BJ (cell line): ENCODE results near the gene EXOC6B. TPM values are rescaled to one million over a fixed set of nuclear protein-coding genes. Genes with fewer than 3 reads are reported as not detected.

ENCODE experiments used
- CTCF ChIA-PET: fragments of 350-600 bp; formaldehyde crosslinking; extraction: SDS; loops from one replicate; lab custom pipeline; 2021; ENCODE audit warnings: antibody characterized with exemption, inconsistent platforms; lab: Yijun Ruan, JAX
- POLR2A ChIA-PET: fragments of 300-600 bp; sonication (Branson Sonifier 250); formaldehyde crosslinking; extraction: SDS; loops from one replicate; lab custom pipeline; 2021; ENCODE audit warnings: antibody characterized with exemption; lab: Charles Lee
- DNase-seq: peaks from one replicate; pipeline ENCODE4 v3.0.0-alpha.2; 2011; ENCODE audit warnings: low read depth
- H3K27me3 ChIP-seq: 2 replicates; pipeline ENCODE4 v1.6.0; 2011; ENCODE audit warnings: low read length; ENCODE audit not compliant: control insufficient read depth, insufficient read depth
- H3K36me3 ChIP-seq: 2 replicates; pipeline ENCODE4 v1.5.1; 2011; ENCODE audit warnings: low read length; ENCODE audit not compliant: control insufficient read depth, insufficient read depth
- H3K4me3 ChIP-seq: 2 replicates; pipeline ENCODE4 v1.5.1; 2011; ENCODE audit warnings: low read depth, mild to moderate bottlenecking, control low read depth, low read length
- polyA minus RNA-seq: library from RNA; depleted of rRNA, polyadenylated mRNA; stranded (reverse); fragments of >200 nt; gene quantifications from 2 replicates; pipeline ENCODE4 v1.2.3, GENCODE V29; 2011; rRNA and poly(A)+ RNA removed
- polyA plus RNA-seq: library from polyadenylated mRNA; depleted of rRNA; stranded (reverse); fragments of >200 nt; gene quantifications from 2 replicates; pipeline ENCODE4 v1.2.3, GENCODE V29; 2011; rRNA removed
- TF ChIP-seq, protein P1 (sequence below): IDR thresholded peaks from 2 replicates; pipeline ENCODE4 v1.5.1; 2011; ENCODE audit warnings: low read depth, mild to moderate bottlenecking, control low read depth, inconsistent platforms, low read length, moderate library complexity; ENCODE audit not compliant: insufficient read depth

The EXOC6B gene
- polyA plus RNA-seq (15.5 and 19.5 TPM in 2 replicates), polyA minus RNA-seq (26.1 and 44.4 TPM in 2 replicates)

DNA sequence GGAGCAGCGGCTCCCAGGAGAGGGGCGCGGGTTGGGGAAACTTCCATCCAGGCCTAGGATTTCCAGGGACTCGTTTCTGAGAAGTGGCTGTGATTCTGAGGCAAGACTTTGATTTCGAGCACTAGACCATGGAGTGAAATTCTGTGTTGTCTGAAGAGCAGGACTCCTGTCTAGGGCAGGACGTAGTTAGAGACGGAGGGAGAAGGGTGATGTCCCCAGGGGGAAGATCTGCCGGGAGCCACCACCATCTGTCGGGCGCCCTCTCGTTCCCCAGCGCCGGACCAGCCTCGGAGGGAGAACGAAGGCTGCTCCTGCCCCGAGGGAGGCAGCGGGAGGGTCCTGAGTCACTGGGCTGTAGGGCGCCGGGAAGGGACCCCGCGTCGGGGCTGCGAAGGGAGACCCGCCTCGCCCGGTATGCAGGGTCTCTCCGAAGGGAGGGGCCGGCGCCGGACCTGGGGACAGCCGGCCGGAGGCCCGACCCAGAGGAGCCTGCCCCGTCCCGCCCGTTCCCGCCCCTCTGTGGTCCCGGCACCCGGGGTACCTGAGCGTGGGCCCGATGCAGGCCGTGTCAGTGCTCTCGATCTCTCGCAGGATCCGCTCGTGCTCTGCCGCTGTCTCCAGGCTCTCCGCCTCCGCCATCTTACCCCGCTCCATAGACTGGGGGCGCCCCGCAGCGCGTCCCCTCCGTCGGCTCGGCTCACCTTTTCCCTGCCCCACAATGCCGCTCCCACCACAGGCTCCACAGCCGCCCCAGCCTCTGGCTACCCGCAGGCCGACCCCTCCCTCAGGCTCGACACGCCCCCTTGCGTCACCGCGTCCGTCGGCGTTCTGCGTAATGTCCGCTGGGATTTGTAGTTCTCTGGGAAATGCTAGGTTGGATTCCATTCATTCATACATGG lies at the start of gene EXOC6B:
Gene EXOC6B, minus strand, starts transcription at position 777 of the 899 bp plus-strand sequence.
- ChIA-PET CTCF (interaction anchor here (0.7 kb wide), 1 partner anchor 37 kb away, joined by 3 read pairs; no protein-coding TSS in a partner anchor), POLR2A (no interaction called here)
- TF ChIP-seq, protein P1, sequence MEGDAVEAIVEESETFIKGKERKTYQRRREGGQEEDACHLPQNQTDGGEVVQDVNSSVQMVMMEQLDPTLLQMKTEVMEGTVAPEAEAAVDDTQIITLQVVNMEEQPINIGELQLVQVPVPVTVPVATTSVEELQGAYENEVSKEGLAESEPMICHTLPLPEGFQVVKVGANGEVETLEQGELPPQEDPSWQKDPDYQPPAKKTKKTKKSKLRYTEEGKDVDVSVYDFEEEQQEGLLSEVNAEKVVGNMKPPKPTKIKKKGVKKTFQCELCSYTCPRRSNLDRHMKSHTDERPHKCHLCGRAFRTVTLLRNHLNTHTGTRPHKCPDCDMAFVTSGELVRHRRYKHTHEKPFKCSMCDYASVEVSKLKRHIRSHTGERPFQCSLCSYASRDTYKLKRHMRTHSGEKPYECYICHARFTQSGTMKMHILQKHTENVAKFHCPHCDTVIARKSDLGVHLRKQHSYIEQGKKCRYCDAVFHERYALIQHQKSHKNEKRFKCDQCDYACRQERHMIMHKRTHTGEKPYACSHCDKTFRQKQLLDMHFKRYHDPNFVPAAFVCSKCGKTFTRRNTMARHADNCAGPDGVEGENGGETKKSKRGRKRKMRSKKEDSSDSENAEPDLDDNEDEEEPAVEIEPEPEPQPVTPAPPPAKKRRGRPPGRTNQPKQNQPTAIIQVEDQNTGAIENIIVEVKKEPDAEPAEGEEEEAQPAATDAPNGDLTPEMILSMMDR, result 0 out of 2 replicates have a peak, but pooled peaks have one; percentile 3
- peak; percentile 46 for DNase-seq
- Histone ChIP-seq H3K36me3 (no peaks in the 10 kb centered on the region), H3K27me3 (no peaks in the 10 kb centered on the region), H3K4me3 (peak within 1 kb of the TSS; percentile 83)

DNA sequence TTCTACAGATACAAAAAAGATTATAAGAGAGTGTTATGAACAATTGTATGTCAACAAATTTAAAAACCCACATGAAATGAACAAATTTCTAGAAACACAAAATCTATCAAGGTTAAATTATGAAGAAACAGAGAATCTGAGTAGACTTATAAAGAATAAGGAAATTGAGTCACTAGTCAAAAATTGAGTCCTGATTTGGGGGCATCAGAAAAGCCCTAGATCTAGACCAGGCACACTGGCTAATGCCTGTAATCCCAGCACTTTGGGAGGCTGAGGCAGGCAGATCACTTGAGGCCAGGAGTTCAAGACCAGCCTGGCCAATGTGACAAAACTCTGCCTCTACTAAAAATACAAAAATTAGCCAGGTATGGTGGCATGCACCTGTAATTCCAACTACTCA lies 46.0 kb upstream of the EXOC6B start:
- no peak for DNase-seq
- TF ChIP-seq, protein P1, result no peak
- peaks cover 14% of the 10 kb centered on the region for H3K27me3 ChIP-seq
- no peak overlapping the region for H3K4me3 ChIP-seq
- H3K36me3 ChIP-seq, result no peaks in the 10 kb centered on the region
- ChIA-PET CTCF (interaction anchor here (0.9 to 2.7 kb wide), 2 partner anchors 9 to 1341 kb away, joined by 3 to 9 read pairs; no protein-coding TSS in a partner anchor), POLR2A (no interaction called here)

DNA sequence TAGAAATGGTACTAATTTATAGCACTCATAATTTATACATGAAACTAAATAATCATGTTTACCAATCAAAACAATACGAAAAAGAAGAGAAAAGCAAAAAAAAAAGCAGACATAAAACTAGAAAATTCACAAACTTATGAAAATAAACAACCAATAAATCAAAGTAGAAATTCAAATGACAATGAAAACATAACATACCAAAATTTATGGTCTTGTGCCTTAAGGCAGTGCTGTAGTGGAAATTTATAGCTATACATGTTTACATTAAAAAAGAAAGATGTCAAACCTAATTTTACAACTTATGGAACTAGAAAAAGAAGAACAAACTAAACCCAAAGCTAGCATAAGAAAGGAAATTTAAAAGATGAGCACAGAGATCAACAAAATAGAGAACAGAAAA lies 45.2 kb upstream of the EXOC6B start:
- no peak for DNase-seq
- no peak overlapping the region for H3K4me3 ChIP-seq
- ChIA-PET POLR2A (no interaction called here), CTCF (interaction anchor here (0.9 to 2.7 kb wide), 3 partner anchors 9 to 1340 kb away, joined by 3 to 9 read pairs (median 4); no protein-coding TSS in a partner anchor)
- H3K27me3 ChIP-seq, result peaks cover 14% of the 10 kb centered on the region
- H3K36me3 ChIP-seq, result no peaks in the 10 kb centered on the region
- TF ChIP-seq, protein P1, result no peak

DNA sequence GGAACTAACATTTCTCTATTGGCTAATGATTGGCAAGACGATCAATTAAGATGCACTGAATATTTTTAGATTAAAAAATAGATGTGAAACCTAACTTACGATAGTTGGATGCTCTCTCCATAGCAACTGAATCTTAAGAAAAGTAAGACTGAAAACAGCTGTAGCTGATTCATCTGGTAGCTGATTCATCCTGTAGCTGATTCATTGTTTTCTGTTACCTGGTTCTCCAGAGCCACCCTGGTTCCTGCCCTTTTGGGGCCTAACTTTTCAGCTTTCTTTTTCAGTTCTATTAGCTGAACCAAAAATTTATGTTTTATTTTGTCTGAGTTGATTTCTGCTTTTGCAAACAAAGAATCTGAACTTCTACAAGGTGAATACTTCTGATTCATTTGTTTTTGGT lies 38.7 kb upstream of the EXOC6B start:
- POLR2A ChIA-PET, result no interaction called here
- Histone ChIP-seq H3K27me3 (peaks cover 7% of the 10 kb centered on the region), H3K36me3 (no peaks in the 10 kb centered on the region), H3K4me3 (no peak overlapping the region)
- CTCF ChIA-PET, result interaction anchor here (0.8 to 7.3 kb wide), 9 partner anchors 9 to 1318 kb away, joined by 3 to 100 read pairs (median 5); partner anchors contain the start of gene SPR
- TF ChIP-seq, protein P1, result no peak
- no peak for DNase-seq

DNA sequence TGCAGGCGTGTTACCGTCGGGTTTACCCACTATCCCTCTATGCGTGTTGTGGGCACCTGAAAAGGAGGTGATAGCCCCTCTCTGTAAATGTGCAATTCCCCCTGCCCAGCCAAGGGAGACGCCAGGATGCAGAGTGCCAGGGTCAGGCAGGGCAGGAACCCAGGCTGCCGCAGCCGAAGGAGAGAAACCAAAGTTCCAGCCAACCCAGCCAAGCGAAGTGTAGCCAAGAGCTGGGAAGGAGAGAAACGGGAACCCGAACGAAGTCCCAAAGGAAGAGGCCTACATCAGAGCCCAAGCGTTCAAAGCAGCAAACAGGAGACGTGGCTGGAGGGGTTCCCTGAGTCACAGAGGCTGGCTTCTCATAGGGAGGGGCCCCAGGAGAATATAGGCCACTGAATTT lies 37.2 kb upstream of the EXOC6B start:
- H3K36me3 ChIP-seq, result no peaks in the 10 kb centered on the region
- TF ChIP-seq, protein P1, result no peak
- CTCF ChIA-PET, result interaction anchor here (0.6 to 7.3 kb wide), 46 partner anchors 9 to 1629 kb away, joined by 3 to 100 read pairs (median 4); partner anchors contain the start of gene SPR
- DNase-seq, result no peak
- POLR2A ChIA-PET, result no interaction called here
- H3K27me3 ChIP-seq, result peaks cover 7% of the 10 kb centered on the region
- H3K4me3 ChIP-seq, result no peak overlapping the region
